Activated CD4-positive, alpha-beta T cell treated with anti-CD3 and anti-CD28 coated beads, Interleukin-2, Interleukin-6, amounts not matched to agents 100 ng/mL and 50 ng/mL, durations not matched to agents 16 hours and 8 hours (primary cell): Measurements from ENCODE around the gene WBP4.
"Not testable (repeated sequence)": the region's sequence is repeated elsewhere in the genome, so short reads cannot be mapped to it uniquely, and the experiment has no call there.

Source experiments
- DNase-seq: peaks from one replicate; pipeline ENCODE4 v3.0.0-alpha.2; 2020

Gene WBP4

GRCh38 chr13:41061075-41061913 is at the start of gene WBP4:
WBP4 (plus strand) TSS chr13:41061509; CDS start chr13:41061674, 165 bp downstream.
- peak; percentile 93 for DNase-seq

GRCh38 chr13:41012536-41012935 is 48.8 kb upstream of the WBP4 start:
- no peak for DNase-seq

- peak; percentile 50 for DNase-seq
Observed at GRCh38 chr13:41013835-41014234, 47.5 kb upstream of the WBP4 start.

- no peak for DNase-seq
Observed at GRCh38 chr13:41015920-41016319, 45.4 kb upstream of the WBP4 start.

- DNase-seq = peak; percentile 49
Observed at GRCh38 chr13:41017159-41017558, 44.1 kb upstream of the WBP4 start.

GRCh38 chr13:41017817-41018601 is 43.3 kb upstream of the WBP4 start:
- DNase-seq = peak; percentile 46

GRCh38 chr13:41018602-41018948 is 42.7 kb upstream of the WBP4 start:
- no peak for DNase-seq

GRCh38 chr13:41019011-41019487 is 42.3 kb upstream of the WBP4 start, which contains the start of gene ELF1:
ELF1 (minus strand) TSS chr13:41019316; CDS start chr13:40982054, 37,262 bp downstream.
- DNase-seq = peak; percentile 84

GRCh38 chr13:41019578-41020347 is 41.5 kb upstream of the WBP4 start:
- DNase-seq = no peak

GRCh38 chr13:41025518-41025917 is 35.8 kb upstream of the WBP4 start:
- no peak for DNase-seq

GRCh38 chr13:41026788-41027187 is 34.5 kb upstream of the WBP4 start:
- DNase-seq = no peak

- no peak for DNase-seq
Observed at GRCh38 chr13:41028051-41028450, 33.3 kb upstream of the WBP4 start.

GRCh38 chr13:41029629-41030028 is 31.7 kb upstream of the WBP4 start:
- no peak for DNase-seq

- no peak for DNase-seq
Observed at GRCh38 chr13:41032691-41033376, 28.5 kb upstream of the WBP4 start.

- no peak for DNase-seq
Observed at GRCh38 chr13:41034382-41034781, 26.9 kb upstream of the WBP4 start.

GRCh38 chr13:41034881-41035280 is 26.4 kb upstream of the WBP4 start:
- DNase-seq = no peak

GRCh38 chr13:41036557-41036956 is 24.8 kb upstream of the WBP4 start:
- DNase-seq = not testable (repeated sequence)

- no peak for DNase-seq
Observed at GRCh38 chr13:41039746-41040145, 21.6 kb upstream of the WBP4 start.

GRCh38 chr13:41040584-41041334 is 20.6 kb upstream of the WBP4 start:
- no peak for DNase-seq

GRCh38 chr13:41042419-41042818 is 18.9 kb upstream of the WBP4 start:
- not testable (repeated sequence) for DNase-seq

GRCh38 chr13:41048640-41049039 is 12.7 kb upstream of the WBP4 start:
- no peak for DNase-seq
